ENCODE data around the gene BCL11A.

BCL11A gene

GRCh38 chr2:60569680-60570111 lies 16.2 kb upstream of the BCL11A start:
- H3K9me3 Mint-ChIP-seq, result no peaks in the 10 kb centered on the region
- H3K27ac Mint-ChIP-seq, result no peak overlapping the region
- H3K4me3 Mint-ChIP-seq, result no peak overlapping the region
- peaks cover 26% of the 10 kb centered on the region for H3K27me3 Mint-ChIP-seq
- H3K36me3 Mint-ChIP-seq, result no peaks in the 10 kb centered on the region
- H3K4me1 Mint-ChIP-seq, result peaks cover 18% of the 10 kb centered on the region
- no peak for ATAC-seq

DNA sequence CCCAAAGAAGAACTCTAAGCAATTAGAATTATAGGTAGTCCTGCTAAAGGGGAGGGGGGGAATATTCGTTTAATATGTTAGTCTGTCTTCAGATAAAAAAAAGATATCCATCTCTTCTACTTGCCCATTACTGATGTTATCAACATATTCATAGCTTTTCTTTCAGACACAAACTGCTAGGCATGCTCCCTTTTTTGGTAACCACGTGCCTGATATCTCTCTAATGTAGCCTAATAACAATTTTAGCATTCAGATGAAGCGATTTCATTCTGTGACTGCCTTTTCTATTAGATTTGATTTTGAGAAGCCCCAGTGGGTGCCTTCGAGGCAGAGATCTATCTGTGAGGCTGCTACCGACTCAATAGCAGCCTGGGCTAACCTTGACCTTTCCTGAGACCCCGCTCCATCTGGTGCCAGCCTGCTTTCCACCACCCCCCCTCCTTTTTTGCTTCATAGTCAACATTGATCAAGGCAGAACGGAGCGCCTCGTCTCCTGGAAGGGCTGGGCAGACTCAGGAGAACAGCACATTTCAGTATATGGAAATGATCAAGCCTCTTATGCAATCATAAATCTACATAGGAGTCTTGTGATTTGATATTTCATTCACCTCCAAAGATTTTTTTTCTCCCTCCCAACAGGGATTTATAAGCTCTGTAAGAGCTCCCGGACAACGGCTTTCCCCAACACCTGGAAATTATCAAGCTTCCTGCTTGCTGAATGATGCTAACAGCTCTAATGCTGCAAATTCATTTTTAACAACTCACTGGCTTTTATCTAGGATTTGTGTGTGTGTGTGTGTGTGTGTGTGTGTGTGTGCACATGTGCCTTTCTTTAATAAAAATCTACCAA lies 14.7 kb upstream of the BCL11A start:
- peaks cover 19% of the 10 kb centered on the region for H3K27me3 Mint-ChIP-seq
- H3K36me3 Mint-ChIP-seq, result no peaks in the 10 kb centered on the region
- no peak overlapping the region for H3K4me3 Mint-ChIP-seq
- peaks cover 14% of the 10 kb centered on the region for H3K4me1 Mint-ChIP-seq
- ATAC-seq, result no peak
- no peak overlapping the region for H3K27ac Mint-ChIP-seq
- no peaks in the 10 kb centered on the region for H3K9me3 Mint-ChIP-seq

DNA sequence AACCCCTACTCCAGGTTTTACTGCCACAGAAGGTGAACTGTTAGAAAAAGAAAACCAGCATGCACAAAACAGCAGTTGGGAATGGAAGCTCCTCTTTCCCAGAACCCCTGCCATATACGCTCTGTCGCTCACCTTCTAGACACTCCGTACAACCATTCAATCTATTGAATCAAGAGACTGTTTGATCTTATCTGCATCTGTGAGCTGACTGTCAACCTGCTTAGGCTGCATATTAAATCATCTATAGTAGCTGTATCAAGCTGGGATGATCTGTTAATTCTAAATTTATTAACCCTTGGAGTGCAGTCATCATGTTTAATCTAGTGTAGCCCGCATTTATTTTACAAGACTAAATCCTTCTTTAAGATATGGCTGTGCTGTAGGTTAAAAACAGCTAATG lies 13.6 kb upstream of the BCL11A start:
- Mint-ChIP-seq H3K36me3 (no peaks in the 10 kb centered on the region), H3K9me3 (no peaks in the 10 kb centered on the region), H3K27me3 (peaks cover 10% of the 10 kb centered on the region), H3K4me1 (peaks cover 14% of the 10 kb centered on the region), H3K27ac (no peak overlapping the region), H3K4me3 (no peak overlapping the region)
- no peak for ATAC-seq

DNA sequence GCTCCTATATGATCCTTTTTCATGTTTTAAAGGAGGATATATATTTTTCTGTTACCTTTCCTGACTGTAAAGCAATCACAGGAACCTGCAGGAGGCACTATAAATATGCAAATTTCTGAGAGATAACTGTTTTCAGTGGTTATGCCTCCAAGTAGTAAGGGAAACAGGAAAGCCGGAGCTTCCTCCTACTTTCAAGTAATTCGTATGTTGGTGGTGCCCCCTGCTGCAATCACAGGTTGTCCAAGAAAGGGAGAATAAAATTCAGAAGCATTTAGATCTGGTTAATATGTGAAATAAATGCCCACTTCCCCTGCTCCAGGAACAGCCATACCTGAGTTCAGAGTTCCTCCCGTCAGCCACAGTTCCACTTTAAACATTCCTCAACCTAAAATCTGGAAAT lies 12.0 kb upstream of the BCL11A start:
- Mint-ChIP-seq H3K9me3 (no peaks in the 10 kb centered on the region), H3K4me1 (peaks cover 23% of the 10 kb centered on the region), H3K36me3 (no peaks in the 10 kb centered on the region), H3K27ac (no peak overlapping the region), H3K27me3 (no peaks in the 10 kb centered on the region), H3K4me3 (no peak overlapping the region)
- ATAC-seq, result no peak

GRCh38 chr2:60560734-60561644 lies 7.5 kb upstream of the BCL11A start:
- H3K36me3 Mint-ChIP-seq, result no peaks in the 10 kb centered on the region
- H3K4me1 Mint-ChIP-seq, result peaks cover 42% of the 10 kb centered on the region
- no peaks in the 10 kb centered on the region for H3K27me3 Mint-ChIP-seq
- peak; percentile 73 for ATAC-seq
- H3K27ac Mint-ChIP-seq, result no peak overlapping the region
- H3K9me3 Mint-ChIP-seq, result no peaks in the 10 kb centered on the region
- no peak overlapping the region for H3K4me3 Mint-ChIP-seq

DNA sequence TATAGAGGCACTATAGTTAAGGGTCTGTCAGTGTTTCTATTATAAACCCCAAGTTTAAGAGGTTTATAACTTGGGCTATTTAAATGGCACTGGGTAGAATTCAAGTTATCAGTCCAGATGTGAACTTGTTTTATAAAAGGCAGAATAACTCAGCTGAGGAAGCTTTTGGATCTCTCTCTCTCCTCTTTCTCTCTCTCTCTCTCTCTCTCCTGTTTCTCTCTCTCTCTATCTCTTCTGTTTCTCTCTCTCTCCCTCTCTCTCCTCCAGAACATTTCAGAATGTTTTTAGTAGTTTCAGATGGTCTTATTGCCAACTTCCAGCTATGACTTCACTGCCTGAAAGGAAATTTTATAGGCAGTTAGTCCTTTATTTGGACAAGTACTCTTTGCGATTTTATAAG lies 6.4 kb upstream of the BCL11A start:
- H3K4me3 Mint-ChIP-seq, result no peak overlapping the region
- peaks cover 35% of the 10 kb centered on the region for H3K4me1 Mint-ChIP-seq
- H3K27me3 Mint-ChIP-seq, result no peaks in the 10 kb centered on the region
- no peak for ATAC-seq
- no peaks in the 10 kb centered on the region for H3K36me3 Mint-ChIP-seq
- H3K9me3 Mint-ChIP-seq, result no peaks in the 10 kb centered on the region
- H3K27ac Mint-ChIP-seq, result no peak overlapping the region

- ATAC-seq, result no peak
- H3K36me3 Mint-ChIP-seq, result no peaks in the 10 kb centered on the region
- no peak overlapping the region for H3K27ac Mint-ChIP-seq
- H3K4me1 Mint-ChIP-seq, result peaks cover 28% of the 10 kb centered on the region
- H3K27me3 Mint-ChIP-seq, result no peaks in the 10 kb centered on the region
- H3K9me3 Mint-ChIP-seq, result no peaks in the 10 kb centered on the region
- no peak overlapping the region for H3K4me3 Mint-ChIP-seq
Observed at GRCh38 chr2:60558536-60558935, 5.1 kb upstream of the BCL11A start.

- H3K36me3 Mint-ChIP-seq, result no peaks in the 10 kb centered on the region
- no peak for ATAC-seq
- H3K27me3 Mint-ChIP-seq, result no peaks in the 10 kb centered on the region
- H3K9me3 Mint-ChIP-seq, result no peaks in the 10 kb centered on the region
- H3K4me3 Mint-ChIP-seq, result peak overlapping the region; percentile 97
- peak overlapping the region; percentile 90 for H3K27ac Mint-ChIP-seq
- H3K4me1 Mint-ChIP-seq, result peaks cover 28% of the 10 kb centered on the region
Observed at GRCh38 chr2:60557486-60557864, 4.0 kb upstream of the BCL11A start.

DNA sequence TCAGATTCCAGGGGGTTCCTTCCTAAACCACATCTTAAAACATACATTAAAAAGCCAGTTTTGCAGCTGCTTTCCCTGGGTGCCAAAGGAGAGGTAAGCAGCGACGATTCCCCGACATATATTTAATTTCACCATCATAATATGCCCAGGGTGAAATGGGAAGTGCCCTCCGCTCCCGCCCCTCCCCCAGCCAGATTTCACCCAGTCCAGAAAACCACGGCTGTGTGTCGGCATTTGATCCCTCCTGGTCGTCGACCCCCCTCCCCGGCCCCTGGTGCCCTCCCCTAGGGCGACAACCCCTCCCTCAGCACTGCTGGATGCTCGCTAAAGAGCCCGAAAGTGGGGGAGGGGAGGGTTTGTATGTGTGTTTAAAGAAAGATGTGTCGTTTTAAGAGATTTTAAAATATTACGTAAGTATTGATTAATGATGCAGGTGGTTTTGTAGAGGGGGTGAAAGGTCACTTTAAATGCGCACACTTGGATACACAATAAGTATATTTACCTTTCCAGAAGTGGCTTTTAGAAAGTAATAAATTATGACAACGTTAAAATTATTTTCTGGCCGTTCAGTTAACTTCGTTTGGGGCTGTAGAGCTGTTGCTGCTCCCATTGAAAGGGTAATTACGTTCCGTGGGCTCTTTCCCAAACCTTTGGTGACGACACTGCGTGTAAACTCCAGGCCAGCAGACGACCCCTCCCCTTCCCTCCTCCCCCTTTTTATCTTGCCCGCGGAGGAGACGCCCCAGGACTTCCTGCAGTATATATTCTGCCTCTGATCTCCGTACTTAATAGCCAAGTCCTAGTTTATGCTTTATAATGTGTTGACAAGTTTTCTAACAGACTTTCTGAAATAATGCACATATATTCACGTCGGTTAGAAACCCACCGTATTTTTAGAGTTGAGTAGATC lies 3.4 kb upstream of the BCL11A start:
- ATAC-seq, result no peak
- Mint-ChIP-seq H3K4me3 (peak overlapping the region; percentile 97), H3K27ac (peak overlapping the region; percentile 90), H3K9me3 (no peaks in the 10 kb centered on the region), H3K36me3 (peaks cover 3% of the 10 kb centered on the region), H3K27me3 (no peaks in the 10 kb centered on the region), H3K4me1 (peaks cover 28% of the 10 kb centered on the region)

- peaks cover 26% of the 10 kb centered on the region for H3K4me1 Mint-ChIP-seq
- peak overlapping the region; percentile 90 for H3K27ac Mint-ChIP-seq
- no peaks in the 10 kb centered on the region for H3K27me3 Mint-ChIP-seq
- ATAC-seq, result no peak
- peaks cover 6% of the 10 kb centered on the region for H3K36me3 Mint-ChIP-seq
- H3K4me3 Mint-ChIP-seq, result peak overlapping the region; percentile 97
- H3K9me3 Mint-ChIP-seq, result no peaks in the 10 kb centered on the region
Observed at GRCh38 chr2:60556175-60556574, 2.7 kb upstream of the BCL11A start.

- peak overlapping the region; percentile 90 for H3K27ac Mint-ChIP-seq
- H3K4me3 Mint-ChIP-seq, result peak overlapping the region; percentile 97
- peaks cover 21% of the 10 kb centered on the region for H3K4me1 Mint-ChIP-seq
- no peaks in the 10 kb centered on the region for H3K9me3 Mint-ChIP-seq
- peak; percentile 49 for ATAC-seq
- H3K27me3 Mint-ChIP-seq, result no peaks in the 10 kb centered on the region
- H3K36me3 Mint-ChIP-seq, result peaks cover 6% of the 10 kb centered on the region
Observed at GRCh38 chr2:60555783-60556139, 2.3 kb upstream of the BCL11A start.

DNA sequence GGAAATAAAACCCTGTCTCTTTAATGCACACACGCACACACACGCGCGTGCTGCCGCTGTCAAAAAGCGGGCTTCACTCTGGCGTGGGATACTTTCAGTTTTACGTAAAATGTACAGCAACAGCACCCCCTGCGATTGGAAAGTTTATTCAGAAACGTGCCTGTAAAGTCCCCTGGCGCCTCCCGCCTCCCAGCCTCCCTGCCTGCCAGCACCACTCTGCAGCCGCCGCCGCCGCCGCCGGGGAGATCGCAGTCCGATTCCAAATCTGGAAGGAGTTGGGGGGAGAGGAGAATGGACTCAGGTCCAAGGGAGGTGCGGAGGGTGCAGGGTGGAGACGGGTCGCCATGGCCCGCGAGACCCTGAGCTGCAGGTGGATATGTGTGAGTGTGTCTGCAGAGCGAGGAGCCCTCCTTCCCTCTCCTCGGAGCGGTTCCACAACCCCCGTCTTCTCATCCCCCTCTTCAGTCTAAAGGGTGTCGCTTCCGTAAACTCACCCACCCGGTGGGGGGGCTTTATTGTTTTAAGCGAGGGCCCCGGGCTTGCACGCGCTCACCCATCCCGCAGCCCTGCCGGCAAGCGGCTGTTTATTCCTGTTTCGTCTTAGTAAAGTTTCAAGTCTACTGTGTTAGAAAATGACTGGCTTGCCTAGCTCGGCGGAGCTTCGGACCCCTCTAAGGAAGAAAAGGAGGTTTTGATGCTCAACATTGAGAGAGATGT lies 1.8 kb upstream of the BCL11A start:
- Mint-ChIP-seq H3K27me3 (no peaks in the 10 kb centered on the region), H3K4me1 (peaks cover 18% of the 10 kb centered on the region), H3K9me3 (no peaks in the 10 kb centered on the region), H3K36me3 (peaks cover 8% of the 10 kb centered on the region), H3K4me3 (peak overlapping the region; percentile 97), H3K27ac (peak overlapping the region; percentile 90)
- peak; percentile 53 for ATAC-seq

GRCh38 chr2:60554646-60555065 lies 1.2 kb upstream of the BCL11A start:
- H3K27ac Mint-ChIP-seq, result peak overlapping the region; percentile 90
- H3K4me1 Mint-ChIP-seq, result peaks cover 18% of the 10 kb centered on the region
- no peak for ATAC-seq
- no peaks in the 10 kb centered on the region for H3K27me3 Mint-ChIP-seq
- peaks cover 13% of the 10 kb centered on the region for H3K36me3 Mint-ChIP-seq
- no peaks in the 10 kb centered on the region for H3K9me3 Mint-ChIP-seq
- H3K4me3 Mint-ChIP-seq, result peak overlapping the region; percentile 97

DNA sequence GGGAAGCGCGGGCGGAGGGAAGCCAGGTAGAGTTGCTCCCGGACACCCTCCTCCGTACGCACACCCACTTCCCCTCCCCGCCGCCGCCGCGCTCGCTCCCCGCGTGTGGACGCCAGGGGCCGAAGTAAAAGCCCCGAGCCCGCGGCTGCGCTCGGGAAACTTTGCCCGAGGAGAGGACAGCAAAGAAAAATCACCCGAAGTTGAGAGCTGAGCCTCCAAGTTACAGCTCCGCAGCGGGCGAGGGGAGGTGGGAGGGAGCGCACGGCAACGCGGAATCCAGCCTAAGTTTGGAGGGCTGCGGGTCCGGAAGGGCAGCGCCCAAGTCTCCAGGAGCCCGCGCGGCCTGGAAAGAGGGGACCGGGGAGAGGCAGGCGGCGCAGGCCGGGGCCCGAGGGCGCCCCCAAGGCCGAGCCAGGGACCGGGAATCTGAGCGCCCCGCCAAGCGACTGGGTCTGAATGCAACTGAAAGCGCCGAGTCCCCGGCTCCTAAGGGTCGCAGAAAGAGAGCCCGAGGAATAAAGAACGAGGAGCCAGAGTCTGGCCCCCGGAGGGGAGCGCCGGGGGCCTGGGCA lies 706 bp upstream of the BCL11A start:
- H3K9me3 Mint-ChIP-seq, result no peaks in the 10 kb centered on the region
- ATAC-seq, result peak; percentile 32
- peaks cover 15% of the 10 kb centered on the region for H3K36me3 Mint-ChIP-seq
- peaks cover 18% of the 10 kb centered on the region for H3K4me1 Mint-ChIP-seq
- no peaks in the 10 kb centered on the region for H3K27me3 Mint-ChIP-seq
- peak overlapping the region; percentile 97 for H3K4me3 Mint-ChIP-seq
- peak overlapping the region; percentile 90 for H3K27ac Mint-ChIP-seq

All from stimulated activated memory B cell treated with anti-CD40 and anti-IgM and Interleukin-4, amounts not matched to agents 10 μg/mL and 1 μg/mL and 100 μg/mL, for 72 hours (primary cell).